GM21528 (cell line): ENCODE data around the gene REEP2.
"Not testable (repeated sequence)": the region's sequence is repeated elsewhere in the genome, so short reads cannot be mapped to it uniquely, and the experiment has no call there.

ENCODE experiments used
- ATAC-seq: cut with Tn5 transposase; IDR thresholded peaks from one replicate; pipeline ENCODE4 v1.9.1; 2021; ENCODE audit warnings: mild to moderate bottlenecking, moderate library complexity; ENCODE audit not compliant: unreplicated experiment, low FRiP score

REEP2 gene, protein sequence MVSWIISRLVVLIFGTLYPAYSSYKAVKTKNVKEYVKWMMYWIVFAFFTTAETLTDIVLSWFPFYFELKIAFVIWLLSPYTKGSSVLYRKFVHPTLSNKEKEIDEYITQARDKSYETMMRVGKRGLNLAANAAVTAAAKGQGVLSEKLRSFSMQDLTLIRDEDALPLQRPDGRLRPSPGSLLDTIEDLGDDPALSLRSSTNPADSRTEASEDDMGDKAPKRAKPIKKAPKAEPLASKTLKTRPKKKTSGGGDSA

DNA sequence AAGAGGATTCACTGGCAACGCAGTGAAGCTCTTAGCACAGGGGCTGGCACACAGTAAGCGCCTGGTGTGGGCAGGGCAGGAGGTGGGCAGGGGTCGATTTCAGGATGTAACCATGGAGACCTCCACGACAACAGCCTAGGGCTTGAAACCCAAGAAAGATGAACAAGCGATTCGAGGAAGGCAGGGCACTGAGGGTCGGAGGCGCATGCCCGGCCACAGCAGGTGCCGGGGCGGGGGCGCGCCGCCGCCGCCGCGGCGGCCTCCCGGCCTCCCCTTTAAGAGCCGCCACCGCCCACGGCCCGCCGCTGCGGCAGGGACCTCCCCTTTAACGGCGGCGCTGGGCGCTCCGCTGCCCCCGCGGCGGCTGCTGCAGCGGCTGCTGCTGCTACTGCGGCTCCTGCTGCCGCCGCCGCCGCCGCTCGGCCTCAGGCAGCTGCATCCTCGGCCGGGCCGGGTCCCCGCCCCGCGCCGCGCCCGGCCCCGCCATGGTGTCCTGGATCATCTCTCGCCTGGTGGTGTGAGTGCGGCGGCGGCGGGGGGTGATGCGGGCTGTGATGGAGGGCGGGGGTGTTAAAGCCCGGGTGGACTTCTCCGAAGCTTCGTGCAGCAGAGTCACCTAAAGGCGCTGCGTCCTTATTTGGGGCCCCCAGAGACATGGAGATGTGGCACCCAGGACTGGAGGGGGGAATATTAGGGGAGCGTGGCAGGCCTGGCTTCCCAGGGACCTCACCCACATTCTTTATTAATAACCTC lies at the start of gene REEP2:
Gene REEP2 (plus strand): TSS at position 334 of the 753 bp plus-strand sequence. CDS start 152 bp downstream, at position 486.
- ATAC-seq, result peak; percentile 62

DNA sequence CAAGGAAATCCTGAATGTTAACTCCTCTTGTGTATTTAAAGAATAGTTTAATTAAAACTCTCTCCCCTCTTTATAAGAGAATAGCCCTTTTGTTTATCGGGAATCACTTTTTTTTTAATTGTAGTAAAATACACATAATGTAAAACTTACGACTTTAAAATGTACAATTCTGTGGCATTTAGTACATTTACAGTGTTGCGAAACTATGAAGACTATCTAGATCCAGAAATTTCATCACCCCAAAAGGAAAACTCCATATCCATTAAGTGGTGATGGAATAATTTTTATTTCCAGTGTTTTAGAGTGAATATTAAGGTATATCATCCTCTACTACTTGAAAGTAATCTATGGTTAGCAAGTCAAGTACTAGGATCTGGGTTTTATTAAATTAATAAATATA lies 49.5 kb upstream of the REEP2 start:
- ATAC-seq, result no peak

DNA sequence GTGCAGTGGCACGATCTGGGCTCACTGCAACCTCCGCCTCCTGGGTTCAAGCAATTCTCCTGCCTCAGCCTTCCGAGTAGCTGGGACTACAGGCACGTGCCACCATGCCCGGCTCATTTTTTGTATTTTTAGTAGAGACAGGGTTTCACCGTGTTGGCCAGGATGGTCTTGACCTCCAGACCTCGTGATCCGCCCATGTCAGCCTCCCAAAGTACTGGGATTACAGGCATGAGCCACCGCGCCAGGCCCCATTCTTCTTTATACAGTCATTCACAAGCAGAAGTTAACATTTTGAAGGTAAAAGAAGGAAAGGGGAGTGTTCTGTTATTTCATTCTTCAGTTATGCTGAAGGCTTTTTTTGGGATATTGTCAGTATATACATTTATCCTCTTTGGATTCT lies 48.9 kb upstream of the REEP2 start:
- ATAC-seq, result not testable (repeated sequence)

DNA sequence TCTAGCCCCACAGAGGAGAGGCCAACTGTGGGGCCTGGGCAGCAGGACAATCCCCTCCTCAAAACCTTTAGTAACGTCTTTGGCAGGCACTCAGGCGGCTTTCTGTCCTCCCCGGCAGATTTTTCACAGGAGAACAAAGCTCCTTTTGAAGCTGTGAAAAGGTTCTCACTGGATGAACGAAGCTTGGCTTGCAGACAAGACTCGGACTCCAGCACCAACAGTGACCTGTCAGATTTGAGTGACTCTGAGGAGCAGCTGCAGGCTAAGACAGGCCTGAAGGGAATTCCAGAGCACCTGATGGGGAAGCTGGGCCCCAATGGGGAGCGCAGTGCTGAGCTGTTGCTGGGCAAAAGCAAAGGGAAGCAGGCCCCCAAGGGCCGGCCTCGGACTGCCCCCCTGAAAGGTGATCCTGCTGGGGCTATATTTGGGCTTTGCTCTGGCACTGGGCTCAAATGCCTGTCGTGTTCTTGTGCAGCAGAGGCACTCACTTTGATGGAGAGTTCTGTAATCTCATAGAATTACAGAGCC lies 46.9 kb upstream of the REEP2 start:
- ATAC-seq, result no peak

DNA sequence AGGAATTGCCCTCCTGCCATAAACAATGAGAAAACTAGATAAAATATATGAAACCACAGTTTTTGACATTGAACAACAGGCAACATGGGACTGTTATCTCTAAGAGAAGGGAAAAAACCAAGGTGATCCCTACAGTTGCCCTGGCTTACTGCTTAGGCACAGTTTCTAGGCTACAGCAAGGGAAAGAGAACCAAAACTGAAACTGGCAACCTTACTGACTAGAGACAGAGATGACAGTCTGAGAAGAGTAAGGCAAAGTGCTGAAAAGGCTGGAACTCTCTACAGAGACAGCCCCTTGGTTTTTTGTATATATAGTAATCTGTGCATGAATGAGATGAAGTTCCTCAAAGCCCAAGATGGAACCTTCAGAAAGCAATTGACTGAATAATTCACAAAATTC lies 36.2 kb upstream of the REEP2 start:
- ATAC-seq, result no peak

DNA sequence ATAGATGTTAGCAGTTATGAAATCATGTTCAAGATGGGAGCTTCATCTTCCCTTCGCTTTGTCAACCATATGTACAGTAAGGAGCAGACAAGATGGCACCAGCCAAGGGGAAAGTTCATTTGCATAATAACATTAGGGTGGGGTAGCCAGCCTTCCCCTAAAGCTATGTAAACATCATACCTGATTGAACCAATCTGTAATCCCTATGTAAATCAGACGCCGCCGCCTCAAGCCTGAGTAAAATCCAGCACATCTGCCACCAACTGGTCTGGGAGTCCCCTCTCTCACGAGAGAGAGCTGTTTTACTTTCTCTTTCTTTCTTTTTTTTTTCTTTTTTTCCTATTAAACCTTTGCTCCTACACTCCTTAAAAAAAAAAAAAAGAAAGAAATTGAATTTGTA lies 30.8 kb upstream of the REEP2 start:
- ATAC-seq, result no peak

DNA sequence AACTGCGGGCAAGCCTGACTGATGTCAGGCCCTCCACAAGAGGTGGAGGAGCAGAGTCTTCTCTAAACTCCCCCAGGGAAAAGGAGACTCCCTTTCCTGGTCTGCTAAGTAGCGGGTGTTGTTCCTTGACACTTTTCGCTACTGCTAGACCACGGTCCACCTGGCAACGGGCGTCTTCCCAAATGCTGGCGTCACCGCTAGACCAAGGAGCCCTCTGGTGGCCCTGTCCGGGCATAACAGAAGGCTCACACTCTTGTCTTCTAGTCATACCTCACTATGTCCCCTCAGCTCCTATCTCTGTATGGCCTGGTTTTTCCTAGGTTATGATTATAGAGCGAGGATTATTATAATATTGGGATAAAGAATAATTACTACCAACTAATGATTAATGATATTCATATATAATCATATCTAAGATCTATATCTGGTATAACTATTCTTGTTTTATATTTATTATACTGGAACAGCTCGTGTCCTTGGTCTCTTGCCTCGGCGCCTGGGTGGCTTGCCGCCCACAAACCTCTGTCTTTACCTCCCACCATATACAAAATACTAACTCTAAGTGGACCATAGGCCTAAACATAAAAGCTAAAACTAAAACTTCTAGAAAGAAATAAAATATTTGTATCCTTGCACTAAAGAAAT lies 27.7 kb upstream of the REEP2 start:
- not testable (repeated sequence) for ATAC-seq

DNA sequence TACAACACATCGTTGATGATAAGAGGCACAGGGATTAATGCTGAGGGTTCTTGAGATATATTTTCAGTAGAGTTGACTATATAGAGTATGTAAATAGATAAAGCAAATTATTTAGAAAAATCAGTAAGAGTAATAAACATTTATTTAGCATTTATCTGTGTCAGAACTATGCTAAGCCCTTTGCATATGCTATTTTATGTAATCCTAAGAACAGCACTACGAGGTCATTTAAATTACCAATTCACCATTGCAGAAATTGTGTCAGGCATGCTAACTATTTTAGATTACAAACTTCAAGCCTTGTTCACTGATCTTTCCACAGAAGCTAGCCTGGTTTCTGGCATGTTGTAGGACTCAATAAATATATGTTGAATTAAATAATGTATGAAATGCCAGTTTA lies 20.4 kb upstream of the REEP2 start:
- no peak for ATAC-seq

DNA sequence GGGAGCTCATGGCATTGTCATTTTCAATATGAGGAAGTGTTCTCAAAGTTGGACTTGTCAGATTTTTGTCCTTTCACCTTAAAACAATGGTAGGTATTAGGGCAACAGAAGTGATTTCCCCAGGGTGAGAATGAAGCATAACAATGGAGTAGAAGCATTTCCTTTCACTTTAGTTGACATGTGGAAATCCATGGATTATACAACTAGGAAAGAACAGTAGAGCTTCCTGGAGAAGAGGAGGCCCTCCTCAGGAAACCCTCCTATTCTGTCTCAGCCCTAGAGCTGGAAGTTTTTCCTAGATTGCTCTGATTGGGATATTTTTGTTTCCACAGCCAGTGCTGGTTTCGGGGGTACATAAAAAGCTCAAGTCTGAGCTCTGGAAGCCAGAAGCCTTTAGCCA lies 13.8 kb upstream of the REEP2 start:
- no peak for ATAC-seq

DNA sequence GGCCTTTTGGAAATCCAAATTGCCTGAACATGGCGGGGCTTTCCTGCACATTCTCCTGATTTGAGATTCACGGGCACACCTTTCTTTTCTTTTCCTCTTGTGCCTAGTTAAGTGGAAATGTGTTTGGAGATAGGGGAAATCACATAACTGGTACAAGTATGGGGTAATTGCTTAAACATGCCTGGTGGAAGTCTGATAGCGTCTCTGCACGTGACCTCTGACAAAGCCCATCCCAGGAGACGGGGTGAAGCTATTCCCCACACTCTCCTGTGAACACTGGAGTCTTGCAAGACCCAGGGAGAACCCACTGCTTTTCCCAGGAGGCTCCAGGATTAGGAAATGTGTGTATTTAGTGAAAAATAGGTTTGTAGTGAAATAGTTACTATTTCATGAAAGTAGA lies 2.9 kb upstream of the REEP2 start:
- no peak for ATAC-seq

DNA sequence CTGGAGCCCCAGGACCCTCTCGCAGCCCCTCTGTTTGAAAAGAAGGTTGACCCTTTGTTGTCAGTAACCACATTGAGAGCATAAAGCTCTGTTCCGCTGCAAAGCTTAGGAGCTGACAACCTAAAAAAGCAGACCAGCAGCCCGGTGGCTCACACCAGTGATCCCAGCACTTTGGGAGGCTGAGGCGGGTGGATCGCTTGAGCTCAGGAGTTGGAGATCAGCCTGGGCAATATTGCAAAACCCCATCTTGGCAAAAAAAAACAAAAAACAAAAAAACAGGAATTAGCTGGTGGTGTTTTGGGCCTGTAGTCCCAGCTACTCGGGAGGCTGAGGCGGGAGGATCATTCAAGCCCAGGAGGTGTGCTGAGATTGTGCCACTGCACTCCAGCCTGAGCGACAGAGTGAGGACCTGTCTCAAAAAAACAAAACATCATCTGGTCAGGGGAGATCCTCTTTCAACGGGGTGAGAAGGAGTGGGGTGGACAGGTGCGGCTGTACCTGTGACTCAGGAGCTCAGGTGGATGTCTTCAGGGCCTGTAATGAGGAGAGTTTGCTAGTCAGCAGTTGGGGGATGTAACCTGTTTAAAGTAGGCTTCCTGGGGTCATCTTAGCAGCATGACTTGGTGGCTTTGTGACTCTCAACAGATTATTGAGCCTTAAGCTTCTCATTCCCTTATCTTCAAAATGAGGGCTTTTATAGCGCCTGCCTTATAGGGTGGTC lies 694 bp upstream of the REEP2 start:
- no peak for ATAC-seq

DNA sequence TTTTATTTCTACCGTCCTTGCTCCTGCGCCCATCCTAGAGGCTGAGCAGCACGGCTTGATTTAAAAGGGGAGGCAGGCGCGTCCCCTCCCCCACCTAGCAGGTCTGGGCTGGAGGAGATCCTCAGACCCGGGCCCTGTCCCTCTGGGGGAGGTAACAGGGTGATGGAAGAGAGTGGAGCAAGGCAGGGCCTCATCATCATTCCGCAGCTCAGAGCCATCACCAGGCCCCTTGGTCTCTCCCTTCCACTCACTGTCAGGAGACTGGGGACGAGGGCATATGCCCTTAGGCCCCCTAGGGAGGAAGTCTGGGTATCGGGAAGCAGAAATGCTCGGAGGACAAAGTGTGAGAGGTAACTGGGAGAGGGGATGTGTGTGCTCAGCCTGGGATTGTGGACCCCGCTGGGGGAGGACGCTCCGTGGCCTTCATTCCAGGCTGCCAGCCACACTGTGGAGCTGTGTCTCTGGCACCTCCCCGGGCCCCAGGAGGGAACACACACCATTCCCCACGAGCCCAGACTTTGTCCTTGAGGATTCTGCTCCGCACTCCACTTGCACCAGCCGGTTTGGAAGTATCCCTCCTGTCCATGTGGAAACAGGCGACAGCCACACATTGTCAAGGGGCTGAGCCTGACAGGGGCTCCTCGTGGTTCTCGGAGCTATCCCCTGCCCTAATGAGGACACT lies 761 bp downstream of the REEP2 start:
- ATAC-seq, result no peak

DNA sequence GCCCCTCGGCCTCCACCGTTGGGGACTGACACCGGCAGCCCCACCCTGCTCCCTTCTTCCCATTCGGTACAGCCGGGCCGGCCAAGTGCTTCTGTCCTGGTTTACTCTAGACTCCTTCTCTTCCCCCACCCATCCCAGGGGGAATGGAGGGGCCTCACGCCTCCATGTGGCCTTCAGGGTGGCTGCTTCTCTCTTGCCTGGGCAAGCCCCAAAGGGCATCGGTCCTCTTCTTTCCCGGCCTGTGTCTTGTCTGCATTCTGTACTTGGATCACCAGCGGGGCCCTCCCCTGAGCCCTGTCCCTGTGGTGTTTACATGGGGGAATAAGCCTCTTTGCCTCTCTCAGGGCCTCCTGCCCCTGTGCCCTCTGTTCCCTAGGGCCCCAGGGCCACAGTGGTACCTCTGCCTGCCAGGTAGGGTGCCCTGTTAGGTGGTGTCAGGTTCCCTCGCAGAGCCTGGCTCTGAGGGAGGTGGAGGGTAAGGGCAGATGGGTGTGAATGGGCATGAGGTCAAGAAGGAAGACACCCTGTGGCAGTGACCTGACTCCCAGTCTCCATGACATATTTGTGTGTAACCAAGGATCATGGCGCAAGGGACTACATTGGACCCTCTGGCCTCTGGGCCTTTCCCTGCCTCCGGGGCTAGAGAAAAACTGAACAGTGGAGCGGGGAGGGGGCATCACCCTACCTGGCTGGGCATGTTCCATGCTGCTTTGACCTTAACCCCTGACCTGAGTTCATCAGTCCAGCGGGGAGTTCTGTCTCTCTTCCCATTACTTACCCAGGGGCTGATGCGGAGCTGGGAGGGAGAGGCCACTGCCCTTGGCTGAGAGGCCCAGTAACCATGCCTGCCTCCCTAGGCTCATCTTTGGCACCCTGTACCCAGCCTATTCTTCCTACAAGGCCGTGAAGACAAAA lies 1.6 kb downstream of the REEP2 start:
- no peak for ATAC-seq

DNA sequence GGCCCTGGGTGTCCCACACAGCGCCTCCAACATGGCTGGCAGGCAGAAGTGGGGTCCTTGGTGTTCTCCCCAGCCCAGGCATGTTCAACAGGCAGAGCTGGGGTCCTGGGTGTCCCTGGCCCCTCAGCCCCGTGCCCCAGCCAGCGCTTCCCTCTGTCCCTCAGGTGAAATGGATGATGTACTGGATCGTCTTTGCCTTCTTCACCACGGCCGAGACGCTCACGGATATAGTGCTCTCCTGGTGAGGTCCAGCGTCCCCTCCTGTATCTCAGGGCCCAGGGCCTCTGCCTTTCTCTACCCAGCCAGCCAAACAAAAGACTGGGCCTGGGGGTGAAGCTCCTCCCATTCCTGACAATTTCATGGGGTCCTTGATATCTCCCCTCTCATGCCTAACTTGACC lies 2.4 kb downstream of the REEP2 start:
- ATAC-seq, result no peak

DNA sequence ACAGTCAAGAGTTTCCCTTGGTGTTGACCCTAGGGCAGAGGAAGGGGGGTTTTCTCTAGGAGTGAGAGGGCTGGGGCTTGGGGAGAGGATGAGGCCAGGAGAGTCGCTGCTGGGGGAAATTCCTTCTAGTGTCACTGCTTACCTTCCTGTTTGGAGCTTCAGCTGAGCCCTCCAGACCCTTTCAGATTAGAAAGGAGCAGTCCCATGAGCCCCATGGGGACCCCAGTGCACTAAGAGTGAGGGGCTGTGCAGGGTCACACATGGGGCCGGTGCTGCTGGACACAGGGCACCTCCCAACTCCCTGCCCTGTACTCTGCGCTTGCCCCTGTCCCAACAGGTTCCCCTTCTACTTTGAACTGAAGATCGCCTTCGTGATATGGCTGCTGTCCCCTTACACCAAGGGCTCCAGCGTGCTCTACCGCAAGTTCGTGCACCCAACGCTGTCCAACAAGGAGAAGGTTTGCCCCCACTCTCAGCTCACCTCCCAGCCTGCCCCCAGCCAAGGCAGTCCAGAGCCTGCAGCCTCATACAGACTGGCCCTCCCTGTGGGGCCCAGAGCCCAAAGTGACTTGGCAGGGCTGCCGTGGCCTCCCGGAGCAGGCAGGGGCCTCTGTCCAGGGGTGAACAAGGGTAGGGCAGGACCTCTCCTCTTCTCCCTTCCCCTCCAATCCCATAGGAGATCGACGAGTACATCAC lies 5.4 kb downstream of the REEP2 start:
- ATAC-seq, result no peak

DNA sequence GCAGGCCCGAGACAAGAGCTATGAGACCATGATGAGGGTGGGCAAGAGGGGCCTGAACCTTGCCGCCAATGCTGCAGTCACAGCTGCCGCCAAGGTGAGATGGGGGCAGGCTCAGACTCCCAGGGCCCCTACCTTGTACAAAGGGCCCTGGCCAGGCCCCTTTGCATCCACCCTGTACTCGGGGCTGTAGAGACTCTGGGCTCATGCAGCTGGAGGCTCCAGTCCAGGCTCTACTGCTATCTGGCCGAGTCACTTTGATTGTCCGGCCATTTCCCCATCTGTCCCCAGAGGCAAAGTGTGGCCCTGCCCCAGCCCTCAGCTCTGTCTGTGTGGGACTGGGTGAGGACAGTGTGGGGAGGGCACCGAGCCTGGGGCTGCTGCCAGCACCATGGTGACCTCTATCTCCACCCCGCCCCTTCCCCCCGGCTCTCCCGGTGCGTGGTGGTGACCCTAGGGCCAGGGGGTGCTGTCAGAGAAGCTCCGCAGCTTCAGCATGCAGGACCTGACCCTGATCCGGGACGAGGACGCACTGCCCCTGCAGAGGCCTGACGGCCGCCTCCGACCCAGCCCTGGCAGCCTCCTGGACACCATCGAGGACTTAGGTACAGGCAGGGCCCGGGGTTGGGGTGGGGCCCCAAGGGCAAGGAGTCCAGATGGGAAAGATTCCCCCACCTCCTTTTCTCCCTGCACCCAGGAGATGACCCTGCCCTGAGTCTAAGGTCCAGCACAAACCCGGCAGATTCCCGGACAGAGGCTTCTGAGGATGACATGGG lies 6.1 kb downstream of the REEP2 start:
- ATAC-seq, result no peak

DNA sequence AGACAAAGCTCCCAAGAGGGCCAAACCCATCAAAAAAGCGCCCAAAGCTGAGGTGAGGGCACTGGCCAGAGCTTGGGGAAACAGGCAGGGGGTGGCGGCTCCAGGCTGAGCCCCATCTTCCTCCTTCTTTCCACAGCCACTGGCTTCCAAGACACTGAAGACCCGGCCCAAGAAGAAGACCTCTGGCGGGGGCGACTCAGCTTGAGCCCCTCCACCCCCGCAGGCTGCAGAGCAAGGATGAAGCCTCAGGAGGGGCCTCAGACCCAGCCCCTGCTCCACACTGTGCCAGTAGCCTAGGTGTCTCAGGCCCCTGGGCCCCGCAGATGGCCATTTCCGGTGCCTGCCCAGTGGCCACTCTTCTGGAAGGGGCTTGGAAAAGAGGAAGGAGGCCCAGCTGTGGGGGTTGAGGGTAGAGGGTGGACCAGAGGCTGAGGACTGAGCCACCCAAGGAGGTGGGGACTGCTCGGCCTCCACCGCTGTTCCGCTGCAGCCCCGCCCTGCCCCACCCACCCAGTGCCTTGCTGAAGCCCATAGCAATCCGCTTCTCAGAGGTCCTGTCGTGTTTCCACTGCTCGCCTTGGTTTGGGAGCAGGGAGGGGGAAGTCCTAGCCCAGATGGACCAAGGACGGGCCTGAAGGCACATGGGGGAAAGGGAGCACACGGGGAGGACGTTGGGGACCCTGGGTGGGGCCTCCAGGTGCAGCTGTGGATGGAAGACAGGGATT lies 6.9 kb downstream of the REEP2 start:
- no peak for ATAC-seq
